ENCODE measurements around the gene ABCB1. TPM values are rescaled to one million over a fixed set of nuclear protein-coding genes. Genes with fewer than 3 reads are reported as not detected.

Gene ABCB1
- total and polyA plus RNA-seq, 9 of the 15 experiments (the other 6 are each of a cell fraction or from before 2014, with no cell fraction given): 0.03 to 0.86 (median 0.52) TPM

DNA sequence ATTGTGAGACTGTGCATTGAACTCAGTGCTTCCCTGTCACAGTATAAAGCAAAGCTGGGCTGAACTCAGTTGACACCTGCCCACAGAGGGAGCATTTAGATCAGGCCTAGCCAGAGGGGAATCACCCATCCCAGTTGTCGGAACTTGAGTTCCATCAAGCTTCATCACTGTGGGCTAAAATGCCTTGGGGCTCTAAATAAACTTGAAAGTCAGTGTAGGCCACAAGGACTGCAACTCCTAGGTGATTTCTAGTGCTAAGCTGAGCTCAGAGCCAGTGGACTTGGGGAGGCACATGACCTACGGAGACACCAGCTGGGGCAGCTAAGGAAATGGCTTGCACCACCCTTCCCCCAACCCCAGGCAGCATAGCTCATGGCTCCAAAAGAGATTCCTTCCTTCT is 117.6 kb downstream of the ABCB1 start:
- CTCF ChIA-PET (ENCODE audit: low intra/inter-chr PET ratio): no interaction called here
- no TSS peak for BruUV-seq (replicated peaks)

More for the DNA sequence above, 117.6 kb downstream of the ABCB1 start:
- WGBS (ENCODE audit: insufficient coverage, low coverage, missing lambda C conversion rate): 0% methylated on average over 2 of the region's 2 CpGs
- no peak overlapping the region for H3K4me2 ChIP-seq (ENCODE audit: insufficient read depth, low read length)
- in situ Hi-C loops (cut with MboI) (no loop called here), intact Hi-C loops (cut with micrococcal nuclease) (no loop called here)
- no peaks in the 10 kb centered on the region for H3K36me3 ChIP-seq (ENCODE audit: control insufficient read depth, insufficient read depth, low read length)
- POLR2A ChIA-PET: no interaction called here
- H2AFZ ChIP-seq (ENCODE audit: low read depth, low read length): no peak overlapping the region
- H3K27me3 ChIP-seq (ENCODE audit: control insufficient read depth in 2 of 2, insufficient read depth in 2 of 2, low read length in 2 of 2): no peaks in the 10 kb centered on the region
- H3K9ac ChIP-seq (ENCODE audit: insufficient read depth in 1 of 2, low read depth in 2 of 2, low read length in 2 of 2): no peak overlapping the region
- H3K4me1 ChIP-seq (replicated peaks in 1 of 2; ENCODE audit: control insufficient read depth in 2 of 2, insufficient read depth in 2 of 2, low read length in 2 of 2): no peaks in the 10 kb centered on the region
- H3K9me1 ChIP-seq (ENCODE audit: control insufficient read depth, insufficient read depth, low read length): no peaks in the 10 kb centered on the region
- H3K79me2 ChIP-seq (ENCODE audit: control insufficient read depth, insufficient read depth, low read length): no peaks in the 10 kb centered on the region
- no peak overlapping the region for H3K27ac ChIP-seq (ENCODE audit: extremely low read depth, low read depth, low read length)
- TF ChIP-seq, protein P1, sequence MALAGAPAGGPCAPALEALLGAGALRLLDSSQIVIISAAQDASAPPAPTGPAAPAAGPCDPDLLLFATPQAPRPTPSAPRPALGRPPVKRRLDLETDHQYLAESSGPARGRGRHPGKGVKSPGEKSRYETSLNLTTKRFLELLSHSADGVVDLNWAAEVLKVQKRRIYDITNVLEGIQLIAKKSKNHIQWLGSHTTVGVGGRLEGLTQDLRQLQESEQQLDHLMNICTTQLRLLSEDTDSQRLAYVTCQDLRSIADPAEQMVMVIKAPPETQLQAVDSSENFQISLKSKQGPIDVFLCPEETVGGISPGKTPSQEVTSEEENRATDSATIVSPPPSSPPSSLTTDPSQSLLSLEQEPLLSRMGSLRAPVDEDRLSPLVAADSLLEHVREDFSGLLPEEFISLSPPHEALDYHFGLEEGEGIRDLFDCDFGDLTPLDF (CRISPR knock-in tag; IDR thresholded peaks at IDR 0.05): no peak
- TF ChIP-seq MXI1 (IDR thresholded peaks at IDR 0.05; ENCODE audit: low read depth, low read length) (no peak), HDAC8 (tag; IDR thresholded peaks at IDR 0.05) (no peak), HOXB6 (CRISPR knock-in tag; IDR thresholded peaks at IDR 0.05; ENCODE audit: borderline replicate concordance) (no peak)
- TF ChIP-seq, protein P2, sequence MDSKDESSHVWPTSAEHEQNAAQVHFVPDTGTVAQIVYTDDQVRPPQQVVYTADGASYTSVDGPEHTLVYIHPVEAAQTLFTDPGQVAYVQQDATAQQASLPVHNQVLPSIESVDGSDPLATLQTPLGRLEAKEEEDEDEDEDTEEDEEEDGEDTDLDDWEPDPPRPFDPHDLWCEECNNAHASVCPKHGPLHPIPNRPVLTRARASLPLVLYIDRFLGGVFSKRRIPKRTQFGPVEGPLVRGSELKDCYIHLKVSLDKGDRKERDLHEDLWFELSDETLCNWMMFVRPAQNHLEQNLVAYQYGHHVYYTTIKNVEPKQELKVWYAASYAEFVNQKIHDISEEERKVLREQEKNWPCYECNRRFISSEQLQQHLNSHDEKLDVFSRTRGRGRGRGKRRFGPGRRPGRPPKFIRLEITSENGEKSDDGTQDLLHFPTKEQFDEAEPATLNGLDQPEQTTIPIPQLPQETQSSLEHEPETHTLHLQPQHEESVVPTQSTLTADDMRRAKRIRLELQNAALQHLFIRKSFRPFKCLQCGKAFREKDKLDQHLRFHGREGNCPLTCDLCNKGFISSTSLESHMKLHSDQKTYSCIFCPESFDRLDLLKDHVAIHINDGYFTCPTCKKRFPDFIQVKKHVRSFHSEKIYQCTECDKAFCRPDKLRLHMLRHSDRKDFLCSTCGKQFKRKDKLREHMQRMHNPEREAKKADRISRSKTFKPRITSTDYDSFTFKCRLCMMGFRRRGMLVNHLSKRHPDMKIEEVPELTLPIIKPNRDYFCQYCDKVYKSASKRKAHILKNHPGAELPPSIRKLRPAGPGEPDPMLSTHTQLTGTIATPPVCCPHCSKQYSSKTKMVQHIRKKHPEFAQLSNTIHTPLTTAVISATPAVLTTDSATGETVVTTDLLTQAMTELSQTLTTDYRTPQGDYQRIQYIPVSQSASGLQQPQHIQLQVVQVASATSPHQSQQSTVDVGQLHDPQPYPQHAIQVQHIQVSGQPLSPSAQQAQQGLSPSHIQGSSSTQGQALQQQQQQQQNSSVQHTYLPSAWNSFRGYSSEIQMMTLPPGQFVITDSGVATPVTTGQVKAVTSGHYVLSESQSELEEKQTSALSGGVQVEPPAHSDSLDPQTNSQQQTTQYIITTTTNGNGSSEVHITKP (IDR thresholded peaks at IDR 0.05; ENCODE audit: partially characterized antibody): no peak
- no peak for ATAC-seq
- no peaks in the 10 kb centered on the region for H4K20me1 ChIP-seq (replicated peaks; ENCODE audit: control insufficient read depth, insufficient read depth, low read length)
- no peak for DNase-seq (ENCODE audit: extremely low read depth in 1 of 4, low spot score in 3 of 4)
- no peak for FAIRE-seq
- no peaks in the 10 kb centered on the region for H3K9me3 ChIP-seq (replicated peaks; ENCODE audit: control insufficient read depth, insufficient read depth, low read depth, low read length)
- no peak overlapping the region for H3K4me3 ChIP-seq

Data from K562 (cell line).